SJCRH30 (cell line): ENCODE measurements around the gene CLK4. TPM values are rescaled to one million over a fixed set of nuclear protein-coding genes. Genes with fewer than 3 reads are reported as not detected.
A peak's percentile ranks its signal among the peaks of the same experiment; 100 is the strongest.

ENCODE experiments used
- DNase-seq, 2 experiments: peaks; one replicate each; pipeline ENCODE4 v3.0.0-alpha.2; 2015 to 2020
- H3K27ac ChIP-seq: fragments of 250-450 bp; sonication (Bioruptor Pico); 2 replicates; pipeline ENCODE4 v1.5.1; 2020; ENCODE audit warnings: mild to moderate bottlenecking, moderate library complexity
- H3K27me3 ChIP-seq: fragments of 250-450 bp; sonication (Bioruptor Pico); 2 replicates; pipeline ENCODE4 v1.5.1; 2020; ENCODE audit warnings: mild to moderate bottlenecking, moderate library complexity
- H3K36me3 ChIP-seq: fragments of 250-450 bp; sonication (Bioruptor Pico); 2 replicates; pipeline ENCODE4 v1.5.1; 2020; ENCODE audit warnings: mild to moderate bottlenecking, moderate library complexity
- H3K4me1 ChIP-seq: fragments of 250-450 bp; sonication (Bioruptor Pico); 2 replicates; pipeline ENCODE4 v1.5.1; 2020; ENCODE audit warnings: mild to moderate bottlenecking, moderate library complexity
- H3K4me3 ChIP-seq: fragments of 250-450 bp; sonication (Bioruptor Pico); 2 replicates; pipeline ENCODE4 v1.5.1; 2020; ENCODE audit warnings: mild to moderate bottlenecking, moderate library complexity
- H3K9me3 ChIP-seq: fragments of 250-450 bp; sonication (Bioruptor Pico); replicated peaks from 2 replicates; pipeline ENCODE4 v1.5.1; 2020; ENCODE audit warnings: mild to moderate bottlenecking, moderate library complexity
- total RNA-seq: library from RNA; depleted of rRNA; stranded (reverse); fragments of >200 nt; shearing (Covaris generic); gene quantifications from 2 replicates; pipeline ENCODE4 v1.2.3, GENCODE V29; 2014

The CLK4 gene
- total RNA-seq, 1 experiment from 2014 or later = 28.3 TPM

DNA sequence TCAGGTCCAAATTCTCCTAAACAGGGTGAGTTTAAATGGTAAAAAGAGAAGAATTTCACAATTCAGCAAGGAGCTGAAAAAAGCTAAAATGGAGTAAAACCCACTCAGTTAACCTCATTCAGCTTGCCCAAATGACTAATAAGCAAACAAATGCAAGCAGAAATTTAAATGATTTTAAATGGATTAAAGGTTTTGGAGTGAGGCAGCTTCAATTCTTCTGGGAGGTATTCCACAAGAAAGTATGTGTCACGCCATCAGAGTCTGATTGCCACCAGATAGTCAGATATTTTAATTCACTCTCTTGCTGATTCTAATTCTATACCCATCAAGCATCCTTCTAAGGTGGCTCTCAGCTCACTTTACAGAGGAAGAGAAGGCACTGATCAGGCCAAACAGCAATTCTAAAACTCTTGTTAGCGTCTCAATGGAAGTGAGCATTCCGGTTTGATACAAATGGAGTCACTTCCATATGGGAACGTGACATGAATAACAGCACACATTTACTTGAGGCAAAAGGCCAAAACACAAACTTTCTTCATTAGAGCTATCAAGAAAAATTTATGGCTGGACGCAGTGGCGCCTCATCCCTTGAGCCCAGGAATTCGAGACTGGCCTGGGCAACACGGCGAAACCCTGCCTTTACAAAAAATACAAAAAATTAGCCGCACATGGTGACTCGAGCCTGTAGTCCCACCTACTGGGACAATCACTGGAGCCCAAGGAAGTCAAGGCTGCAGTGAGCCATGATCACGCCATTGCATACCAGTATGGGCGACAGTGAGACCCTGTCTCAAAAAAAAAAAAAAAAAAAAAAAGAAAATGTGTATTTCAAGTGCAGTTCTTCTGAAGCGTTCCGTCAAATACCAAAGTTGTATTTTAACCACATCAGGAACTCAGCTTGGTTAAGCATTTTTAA lies 2.0 kb downstream of the CLK4 start:
- no peaks in the 10 kb centered on the region for H3K27me3 ChIP-seq
- DNase-seq = peak; percentile 16 to 41
- H3K9me3 ChIP-seq = no peaks in the 10 kb centered on the region
- H3K36me3 ChIP-seq = peaks cover 40% of the 10 kb centered on the region
- H3K4me1 ChIP-seq = no peaks in the 10 kb centered on the region
- H3K27ac ChIP-seq = peak overlapping the region; percentile 90; the same call in 1 of the 2 replicates
- peak overlapping the region; percentile 94 for H3K4me3 ChIP-seq

DNA sequence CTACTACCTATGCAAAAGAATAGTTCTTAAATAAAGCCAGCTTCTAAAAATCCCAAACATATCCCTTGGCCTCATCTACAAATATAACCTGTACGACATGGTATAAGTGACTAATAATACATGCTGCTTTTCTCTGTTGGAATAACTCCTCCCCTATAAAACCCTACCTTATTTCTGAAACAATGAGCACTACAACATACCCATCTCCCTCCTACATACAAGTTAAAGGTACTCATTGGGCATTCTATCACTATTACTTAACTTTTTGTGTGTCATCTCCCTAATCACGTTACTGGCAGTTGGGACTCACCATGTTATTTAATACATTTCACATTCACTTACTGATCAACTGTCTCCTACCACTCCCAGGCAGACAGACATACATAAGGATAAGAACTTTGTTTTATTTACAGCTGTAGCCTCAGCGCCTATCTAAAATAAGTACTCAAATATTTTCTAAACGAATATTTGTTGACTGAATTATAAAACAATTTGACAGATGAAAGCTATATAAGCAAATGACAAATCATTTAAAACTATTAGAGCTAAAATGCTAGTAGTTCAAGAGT lies 4.1 kb downstream of the CLK4 start:
- no peak for DNase-seq
- Histone ChIP-seq H3K36me3 (peaks cover 61% of the 10 kb centered on the region), H3K27me3 (no peaks in the 10 kb centered on the region)

DNA sequence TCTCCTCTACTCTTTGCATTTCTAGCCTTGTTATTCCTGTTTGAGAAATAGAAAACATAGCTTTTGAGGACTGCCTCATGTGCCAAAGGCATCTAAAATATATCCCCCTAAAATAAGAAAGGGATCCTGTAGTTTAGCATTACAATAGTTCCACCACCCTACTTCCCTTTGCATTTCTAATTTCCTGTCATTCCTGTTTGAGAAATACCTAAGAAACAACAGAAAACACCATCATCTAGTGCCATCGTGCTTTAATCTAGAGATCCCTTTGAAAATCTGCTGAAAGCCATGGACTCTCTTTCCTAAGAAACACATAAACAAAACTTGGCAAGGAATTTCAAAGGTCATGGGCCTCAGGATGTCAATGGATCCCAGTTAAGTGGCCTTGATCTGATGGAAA lies 7.5 kb downstream of the CLK4 start:
- Histone ChIP-seq H3K4me1 (no peaks in the 10 kb centered on the region), H3K36me3 (peaks cover 95% of the 10 kb centered on the region)
- no peak for DNase-seq

More for the DNA sequence above, 4.1 kb downstream of the CLK4 start:
- H3K27ac ChIP-seq = no peak overlapping the region
- no peak overlapping the region for H3K4me3 ChIP-seq
- no peaks in the 10 kb centered on the region for H3K4me1 ChIP-seq
- H3K9me3 ChIP-seq = no peaks in the 10 kb centered on the region

DNA sequence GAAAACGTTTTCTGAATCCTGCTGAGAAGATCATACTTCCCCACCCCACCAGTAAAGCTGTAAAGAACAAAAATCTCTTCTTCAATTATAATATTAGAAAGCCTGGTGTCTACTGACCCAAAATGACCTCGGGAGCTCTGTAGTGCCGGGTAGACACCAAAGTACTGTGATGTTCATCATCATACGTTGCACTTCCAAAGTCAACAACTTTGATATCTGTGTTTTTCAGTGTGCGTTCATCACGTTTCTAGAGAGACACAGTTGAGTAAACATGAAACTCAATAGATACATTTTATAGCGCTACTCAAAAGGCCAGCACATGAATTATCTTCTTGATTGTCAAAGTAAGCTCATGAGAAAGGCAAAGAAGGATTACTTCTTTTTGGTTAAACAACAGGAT lies 14.6 kb downstream of the CLK4 start:
- DNase-seq = no peak
- Histone ChIP-seq H3K9me3 (no peaks in the 10 kb centered on the region; the same call in none of the 2 replicates), H3K36me3 (peaks cover 98% of the 10 kb centered on the region), H3K27me3 (no peaks in the 10 kb centered on the region), H3K4me1 (no peaks in the 10 kb centered on the region), H3K4me3 (no peak overlapping the region), H3K27ac (no peak overlapping the region)

More for the DNA sequence above, 7.5 kb downstream of the CLK4 start:
- Histone ChIP-seq H3K9me3 (no peaks in the 10 kb centered on the region), H3K4me3 (no peak overlapping the region), H3K27ac (no peak overlapping the region), H3K27me3 (no peaks in the 10 kb centered on the region)

DNA sequence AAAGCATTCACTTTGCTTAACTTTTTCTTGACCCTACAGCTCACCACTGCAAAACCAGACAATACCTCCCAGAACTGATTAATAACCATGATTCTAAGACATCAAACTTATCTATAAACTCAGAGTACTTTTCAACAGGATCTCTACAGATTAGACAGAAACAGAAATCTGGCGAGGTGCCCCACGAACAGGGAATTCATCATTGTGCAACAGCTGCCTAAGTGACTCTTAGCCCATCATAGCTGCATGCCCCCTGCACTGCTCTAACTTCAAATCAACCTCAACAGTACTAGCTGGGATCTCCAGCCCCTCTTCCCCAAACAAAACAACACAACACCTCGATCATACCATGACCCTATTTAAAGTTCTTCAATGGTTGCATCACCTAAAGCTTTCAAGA lies 20.6 kb downstream of the CLK4 start:
- no peak overlapping the region for H3K4me3 ChIP-seq
- H3K27me3 ChIP-seq = no peaks in the 10 kb centered on the region
- H3K27ac ChIP-seq = no peak overlapping the region
- H3K9me3 ChIP-seq = no peaks in the 10 kb centered on the region; the same call in 1 of the 2 replicates
- DNase-seq = no peak
- no peaks in the 10 kb centered on the region for H3K4me1 ChIP-seq
- peaks cover 98% of the 10 kb centered on the region for H3K36me3 ChIP-seq

DNA sequence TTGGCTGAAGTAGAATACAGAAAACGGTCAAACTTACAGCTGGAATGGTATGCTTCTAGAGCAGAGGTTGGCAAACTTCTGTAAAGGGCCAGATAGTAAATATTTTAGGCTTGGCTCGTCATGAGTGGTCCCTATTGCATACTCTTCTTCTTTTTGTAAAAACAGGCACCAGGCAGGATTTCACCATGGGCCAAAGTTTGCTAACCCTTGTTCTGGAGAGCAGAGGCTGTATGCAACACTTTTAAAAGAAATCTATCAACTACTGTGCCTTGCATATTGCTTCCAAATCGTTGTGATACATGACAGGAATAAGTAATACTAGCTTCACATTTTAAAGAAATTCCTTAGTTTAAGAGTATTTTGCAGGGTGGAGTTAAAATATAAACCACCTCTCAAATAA lies 21.1 kb downstream of the CLK4 start:
- H3K9me3 ChIP-seq = no peaks in the 10 kb centered on the region
- no peak overlapping the region for H3K4me3 ChIP-seq
- H3K27me3 ChIP-seq = no peaks in the 10 kb centered on the region
- no peak overlapping the region for H3K27ac ChIP-seq
- peaks cover 97% of the 10 kb centered on the region for H3K36me3 ChIP-seq
- no peak for DNase-seq
- H3K4me1 ChIP-seq = no peaks in the 10 kb centered on the region

DNA sequence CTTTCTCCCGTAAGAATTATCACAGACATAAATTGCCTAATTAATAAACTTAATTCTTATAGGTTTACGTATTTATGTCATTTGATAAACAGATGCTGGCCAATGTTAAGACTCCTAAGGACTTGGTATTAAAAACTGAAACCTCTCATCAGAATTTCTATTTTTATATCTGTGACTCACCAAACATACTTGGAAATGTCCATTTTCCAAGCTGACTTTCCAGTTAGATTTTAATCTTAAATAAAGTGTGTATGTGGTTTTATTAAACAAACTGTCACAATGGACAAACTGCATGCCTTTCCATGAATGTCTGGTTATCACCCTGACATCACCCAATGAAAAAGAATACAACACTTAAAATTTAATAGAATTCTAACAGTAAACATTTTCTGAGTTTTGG lies 24.1 kb downstream of the CLK4 start:
- Histone ChIP-seq H3K36me3 (peaks cover 74% of the 10 kb centered on the region), H3K4me3 (no peak overlapping the region), H3K27me3 (no peaks in the 10 kb centered on the region), H3K27ac (no peak overlapping the region), H3K4me1 (no peaks in the 10 kb centered on the region), H3K9me3 (no peaks in the 10 kb centered on the region)
- DNase-seq = no peak

DNA sequence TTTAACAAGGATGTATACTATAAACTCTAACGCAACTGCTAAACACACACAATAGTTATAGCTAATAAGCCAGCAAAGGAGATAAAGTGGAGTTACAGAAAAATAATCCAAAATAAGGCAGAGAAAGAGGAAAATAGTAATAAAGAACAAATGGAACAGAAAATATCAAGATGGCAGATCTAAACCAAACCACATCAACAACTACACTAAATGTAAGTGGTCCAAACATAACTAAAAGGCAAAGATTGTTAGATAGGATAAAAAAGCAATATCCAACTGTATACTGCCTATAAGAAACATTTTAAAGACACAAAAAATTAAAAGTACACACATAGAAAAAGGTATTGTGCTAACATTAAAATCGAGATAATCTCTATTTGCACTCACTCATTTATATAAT lies 31.1 kb downstream of the CLK4 start:
- no peaks in the 10 kb centered on the region for H3K4me1 ChIP-seq
- peaks cover 10% of the 10 kb centered on the region for H3K9me3 ChIP-seq
- no peaks in the 10 kb centered on the region for H3K27me3 ChIP-seq
- H3K36me3 ChIP-seq = peaks cover 6% of the 10 kb centered on the region
- no peak for DNase-seq
- H3K27ac ChIP-seq = no peak overlapping the region
- H3K4me3 ChIP-seq = no peak overlapping the region

DNA sequence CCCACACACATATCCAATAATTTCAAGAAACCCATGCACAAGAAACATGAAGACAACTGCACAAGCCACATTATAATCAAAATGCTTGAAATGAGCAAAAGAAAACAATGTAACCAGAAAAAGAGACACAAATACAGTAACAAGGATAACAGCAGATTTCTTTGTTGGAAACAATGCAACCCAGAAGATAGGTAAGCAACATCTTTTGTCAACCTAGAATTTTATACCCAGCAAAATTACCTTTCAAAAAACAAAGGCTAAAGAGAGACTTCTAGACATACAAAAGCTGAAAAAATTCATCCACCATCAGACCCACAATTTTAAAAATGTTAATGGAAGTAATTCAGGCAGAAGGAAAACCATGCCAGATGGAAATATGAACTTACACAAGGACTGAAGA lies 31.7 kb downstream of the CLK4 start:
- no peaks in the 10 kb centered on the region for H3K4me1 ChIP-seq
- DNase-seq = no peak
- no peak overlapping the region for H3K27ac ChIP-seq
- H3K36me3 ChIP-seq = peaks cover 6% of the 10 kb centered on the region; the same call in 1 of the 2 replicates
- H3K9me3 ChIP-seq = peaks cover 10% of the 10 kb centered on the region
- H3K27me3 ChIP-seq = no peaks in the 10 kb centered on the region
- H3K4me3 ChIP-seq = no peak overlapping the region

DNA sequence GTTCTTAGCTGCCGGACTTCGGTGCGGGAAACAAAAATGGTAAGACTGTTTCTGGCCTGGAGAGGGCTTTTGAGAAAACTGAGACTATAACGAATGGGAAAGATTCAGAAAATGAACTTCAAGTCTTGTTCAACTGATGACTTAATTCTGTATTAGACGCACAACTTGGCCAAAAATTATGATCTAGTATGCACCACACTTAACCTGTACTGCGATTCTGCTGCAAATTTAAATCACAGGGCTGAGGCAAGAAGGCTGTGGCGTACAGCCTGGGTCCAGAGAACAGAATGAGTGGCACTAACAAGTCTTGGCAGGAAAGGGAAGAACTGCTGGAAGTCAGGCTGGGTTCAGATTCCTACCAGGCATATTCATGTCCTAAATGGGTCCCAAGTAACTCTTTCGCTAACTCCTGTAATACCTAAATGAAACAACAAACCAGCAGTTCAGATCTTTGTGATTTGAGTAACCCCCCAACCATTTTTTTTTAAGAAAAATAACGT lies 35.9 kb downstream of the CLK4 start:
- no peaks in the 10 kb centered on the region for H3K4me1 ChIP-seq
- no peaks in the 10 kb centered on the region for H3K27me3 ChIP-seq
- no peak overlapping the region for H3K4me3 ChIP-seq
- DNase-seq = no peak
- H3K27ac ChIP-seq = no peak overlapping the region
- no peaks in the 10 kb centered on the region for H3K36me3 ChIP-seq
- H3K9me3 ChIP-seq = peaks cover 10% of the 10 kb centered on the region

DNA sequence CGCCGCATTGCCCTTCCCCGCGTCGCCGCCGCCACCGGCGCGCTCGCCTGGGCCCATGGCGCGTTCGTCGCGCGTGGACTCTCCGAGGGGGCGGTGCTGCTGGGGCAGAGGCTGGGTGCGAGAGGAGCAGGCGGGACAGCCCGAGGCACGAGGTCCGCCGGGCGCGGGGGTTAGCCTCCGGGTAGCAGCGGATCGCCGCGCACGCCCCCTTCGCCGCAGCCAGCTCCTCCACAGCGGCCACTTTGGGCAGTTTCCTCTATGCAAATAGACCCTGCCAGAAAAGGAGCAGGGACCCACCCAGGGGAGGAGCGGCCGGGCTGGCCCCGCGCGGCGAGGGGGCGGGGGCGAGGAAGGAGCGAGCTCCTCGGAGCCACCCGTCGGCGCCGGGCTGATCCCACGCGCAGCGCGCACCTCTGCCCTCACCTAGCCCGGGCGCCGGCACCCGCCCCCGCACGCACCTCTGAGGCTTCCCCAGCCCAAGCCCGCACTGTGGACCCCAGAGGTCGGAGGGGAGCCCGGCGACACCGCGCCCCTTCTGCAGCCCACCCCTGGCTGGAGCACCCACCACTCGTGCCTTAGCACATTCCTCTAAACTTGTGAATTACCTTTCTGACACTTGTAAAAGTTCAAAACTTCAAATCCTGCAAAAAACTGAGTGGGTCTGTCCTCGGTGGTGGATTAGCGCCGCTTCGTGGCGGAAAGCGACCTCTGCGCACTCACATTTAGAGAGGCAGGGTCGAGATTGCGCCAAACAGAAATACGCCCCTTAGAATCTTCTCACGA lies 36.5 kb downstream of the CLK4 start, which contains the start of gene COL23A1:
Gene COL23A1 (minus strand): TSS at position 253 of the 783 bp plus-strand sequence.
- no peak within 1 kb of the TSS for H3K4me3 ChIP-seq
- H3K36me3 ChIP-seq = no peaks in the 10 kb centered on the region
- peaks cover 6% of the 10 kb centered on the region for H3K9me3 ChIP-seq
- no peak for DNase-seq
- no peaks in the 10 kb centered on the region for H3K4me1 ChIP-seq
- H3K27me3 ChIP-seq = no peaks in the 10 kb centered on the region
- H3K27ac ChIP-seq = no peak within 1 kb of the TSS

DNA sequence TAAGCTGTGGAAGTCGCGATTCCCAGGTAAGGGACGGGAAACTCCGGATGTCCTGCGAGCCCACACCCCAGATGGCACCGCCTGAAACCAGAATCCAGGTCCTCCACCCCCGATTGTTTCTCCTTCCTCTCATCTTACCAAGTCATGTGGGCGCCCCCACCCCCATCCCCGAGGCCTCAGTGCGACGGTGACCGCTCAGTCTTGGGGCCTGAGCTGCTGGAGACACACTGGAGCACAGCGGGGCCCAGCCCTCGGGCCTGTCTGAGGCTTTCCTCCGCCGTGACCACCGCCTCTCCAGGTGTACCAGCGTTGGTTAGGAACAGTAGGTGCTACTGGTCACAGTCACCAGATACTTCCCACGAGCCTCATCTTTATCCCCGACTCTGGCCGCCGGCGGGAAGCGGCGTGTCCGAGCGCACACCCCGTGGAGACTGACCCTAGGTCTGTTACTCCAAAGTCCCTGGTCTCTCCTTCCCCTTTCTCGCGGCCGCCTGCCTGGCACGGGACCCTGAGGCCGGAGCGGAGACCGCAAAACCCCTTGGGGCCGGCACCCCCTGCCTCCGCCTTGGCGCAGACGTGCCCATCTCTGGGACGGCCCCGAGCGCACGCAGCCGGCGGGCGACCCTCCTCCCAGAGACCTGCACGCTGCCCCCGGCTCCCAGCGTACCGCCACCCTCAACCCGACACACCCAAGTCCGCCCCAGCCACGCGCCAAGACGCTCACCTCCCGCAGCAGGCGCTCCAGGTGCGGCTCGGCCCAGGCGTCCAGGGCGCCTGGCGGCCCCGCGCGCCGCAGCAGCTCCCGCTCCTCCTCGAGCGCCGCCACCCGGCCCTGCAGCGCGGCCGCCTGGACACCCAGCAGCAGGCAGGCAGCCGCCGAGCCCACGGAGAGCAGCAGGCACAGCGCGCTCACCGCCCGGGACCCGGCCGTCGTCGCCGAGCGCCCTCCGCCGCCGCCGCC lies 37.4 kb downstream of the CLK4 start:
- no peak overlapping the region for H3K27ac ChIP-seq
- H3K4me3 ChIP-seq = no peak overlapping the region
- H3K27me3 ChIP-seq = no peaks in the 10 kb centered on the region
- no peaks in the 10 kb centered on the region; the same call in 1 of the 2 replicates for H3K9me3 ChIP-seq
- H3K36me3 ChIP-seq = no peaks in the 10 kb centered on the region
- no peaks in the 10 kb centered on the region for H3K4me1 ChIP-seq
- no peak for DNase-seq

DNA sequence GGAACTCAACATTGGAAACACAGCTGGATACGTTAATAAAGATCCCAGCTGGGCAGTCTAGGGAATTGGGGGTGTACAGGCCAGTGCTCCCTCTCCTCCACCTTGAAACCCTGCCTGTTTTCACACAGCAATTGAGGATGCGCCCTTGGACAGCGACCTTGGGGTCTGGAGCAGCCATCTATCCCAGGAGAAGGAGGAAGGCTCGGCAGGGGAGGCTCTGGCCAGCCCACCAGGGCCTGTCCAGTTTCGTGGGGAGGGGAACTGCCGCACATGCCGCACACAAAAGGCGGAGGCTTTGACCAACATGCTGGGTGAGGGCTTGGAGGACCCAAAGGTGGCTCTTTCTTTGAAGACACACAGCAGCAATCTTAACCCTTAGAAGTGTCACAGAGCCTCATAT lies 38.1 kb downstream of the CLK4 start:
- H3K4me1 ChIP-seq = no peaks in the 10 kb centered on the region
- no peak overlapping the region for H3K4me3 ChIP-seq
- H3K27ac ChIP-seq = no peak overlapping the region
- H3K27me3 ChIP-seq = no peaks in the 10 kb centered on the region
- H3K36me3 ChIP-seq = no peaks in the 10 kb centered on the region
- H3K9me3 ChIP-seq = no peaks in the 10 kb centered on the region
- DNase-seq = no peak
